Tibial nerve (tissue), 4 donors: ENCODE measurements around the gene ALK.

Experiments
- CTCF ChIP-seq, 5 experiments: fragments of 200-600 bp in 3 of 5; fragments of 450-650 bp in 2 of 5; sonication (generic) in 3 of 5; IDR thresholded peaks; one replicate each; pipeline ENCODE4 v1.5.1; 2016 to 2019; ENCODE audit warnings: antibody characterized with exemption in 5 of 5, mild to moderate bottlenecking in 3 of 5, moderate library complexity in 2 of 5
- EP300 ChIP-seq, 2 donors: sonication (generic); formaldehyde crosslinking; IDR thresholded peaks; one replicate each; pipeline ENCODE4 v1.6.1; 2017; ENCODE audit warnings: antibody characterized with exemption in 2 of 2, mild to moderate bottlenecking in 1 of 2
- POLR2A ChIP-seq, 2 donors: fragments of 450-650 bp; IDR thresholded peaks; one replicate each; pipeline ENCODE4 v1.6.1; 2017; ENCODE audit warnings: antibody characterized with exemption in 2 of 2, mild to moderate bottlenecking in 2 of 2, moderate library complexity in 2 of 2

GRCh38 chr2:29487967-29488555 lies 433.3 kb downstream of the ALK start:
- TF ChIP-seq CTCF (IDR thresholded peaks at IDR 0.05) (no peak), POLR2A (IDR thresholded peaks at IDR 0.05) (no peak), EP300 (IDR thresholded peaks at IDR 0.05) (no peak)
